Fibroblast of mammary gland (primary cell): ENCODE data around the gene ACACB.

Experiments
- DNase-seq: peaks from one replicate; pipeline ENCODE4 v3.0.0-alpha.2; 2010; ENCODE audit warnings: low read depth
- H3K4me3 ChIP-seq: 2 replicates; pipeline ENCODE4 v1.5.1; 2011; ENCODE audit warnings: low read depth, mild to moderate bottlenecking, low read length, moderate library complexity; ENCODE audit not compliant: control insufficient read depth
- TF ChIP-seq, protein P1 (sequence below): conservative IDR thresholded peaks from 2 replicates; pipeline ENCODE4 v1.5.1; 2011; ENCODE audit warnings: low read depth, low read length, inconsistent platforms; ENCODE audit not compliant: control insufficient read depth, insufficient read depth

The ACACB gene

DNA sequence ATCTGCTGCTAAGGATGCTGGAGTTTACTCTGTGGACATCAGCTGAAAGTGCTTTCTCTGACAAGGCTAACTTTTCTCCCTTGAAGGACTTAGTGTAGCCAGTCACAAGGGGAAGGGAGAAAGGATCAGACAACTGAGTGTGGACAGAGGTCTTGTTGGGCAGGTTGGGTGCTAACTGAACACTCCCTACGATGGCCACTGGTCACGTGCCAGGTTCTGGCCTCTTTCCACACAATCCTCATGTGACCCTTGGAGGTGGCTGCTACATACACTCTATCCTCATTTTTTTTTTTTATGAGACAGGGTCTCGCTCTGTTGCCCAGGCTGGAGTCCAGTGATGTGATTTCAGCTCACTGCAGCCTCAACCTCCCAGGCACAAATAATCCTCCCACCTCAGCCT lies 153.0 kb downstream of the ACACB start:
- no peak for DNase-seq
- no peak overlapping the region for H3K4me3 ChIP-seq
- TF ChIP-seq, protein P1, sequence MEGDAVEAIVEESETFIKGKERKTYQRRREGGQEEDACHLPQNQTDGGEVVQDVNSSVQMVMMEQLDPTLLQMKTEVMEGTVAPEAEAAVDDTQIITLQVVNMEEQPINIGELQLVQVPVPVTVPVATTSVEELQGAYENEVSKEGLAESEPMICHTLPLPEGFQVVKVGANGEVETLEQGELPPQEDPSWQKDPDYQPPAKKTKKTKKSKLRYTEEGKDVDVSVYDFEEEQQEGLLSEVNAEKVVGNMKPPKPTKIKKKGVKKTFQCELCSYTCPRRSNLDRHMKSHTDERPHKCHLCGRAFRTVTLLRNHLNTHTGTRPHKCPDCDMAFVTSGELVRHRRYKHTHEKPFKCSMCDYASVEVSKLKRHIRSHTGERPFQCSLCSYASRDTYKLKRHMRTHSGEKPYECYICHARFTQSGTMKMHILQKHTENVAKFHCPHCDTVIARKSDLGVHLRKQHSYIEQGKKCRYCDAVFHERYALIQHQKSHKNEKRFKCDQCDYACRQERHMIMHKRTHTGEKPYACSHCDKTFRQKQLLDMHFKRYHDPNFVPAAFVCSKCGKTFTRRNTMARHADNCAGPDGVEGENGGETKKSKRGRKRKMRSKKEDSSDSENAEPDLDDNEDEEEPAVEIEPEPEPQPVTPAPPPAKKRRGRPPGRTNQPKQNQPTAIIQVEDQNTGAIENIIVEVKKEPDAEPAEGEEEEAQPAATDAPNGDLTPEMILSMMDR: no peak

DNA sequence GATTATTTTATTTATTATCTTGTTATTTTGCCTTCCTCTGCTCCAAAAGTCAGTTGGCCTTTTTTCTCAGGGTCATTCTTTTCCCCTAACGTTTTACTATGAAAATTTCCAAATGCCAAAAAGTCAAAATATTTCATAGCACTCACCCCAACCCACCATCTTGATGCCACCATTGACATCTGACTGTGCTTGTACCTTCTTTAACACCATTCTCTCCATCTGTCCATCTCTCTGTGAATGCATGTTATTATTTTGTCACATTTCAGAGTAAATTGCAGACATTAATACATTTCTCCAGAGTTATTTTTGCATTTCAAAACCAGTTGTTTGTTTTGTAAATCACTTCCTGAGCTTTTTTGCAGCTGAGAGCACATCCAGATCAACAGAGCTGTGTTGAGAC lies 154.1 kb downstream of the ACACB start:
- TF ChIP-seq, protein P1: no peak
- H3K4me3 ChIP-seq: no peak overlapping the region
- DNase-seq: no peak

DNA sequence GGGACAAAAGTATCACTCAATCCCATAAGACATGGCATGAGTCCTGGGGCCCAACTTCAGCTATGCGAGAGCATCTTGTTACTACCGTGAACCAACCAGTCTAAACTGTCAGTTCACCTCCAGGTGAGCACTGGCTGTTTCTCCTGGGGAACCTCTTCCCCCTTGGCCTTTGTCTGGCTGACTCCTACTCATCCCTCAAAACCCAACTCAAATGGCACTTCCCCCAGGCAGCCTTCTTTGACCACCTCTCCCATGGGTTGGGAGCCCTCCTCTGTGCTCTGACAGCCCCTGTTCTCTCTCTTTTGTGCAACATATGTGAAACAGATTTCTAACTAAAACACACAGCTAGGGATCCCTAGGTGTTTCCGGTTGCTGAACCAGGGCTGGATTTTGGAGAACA lies 155.0 kb downstream of the ACACB start:
- TF ChIP-seq, protein P1: no peak

DNA sequence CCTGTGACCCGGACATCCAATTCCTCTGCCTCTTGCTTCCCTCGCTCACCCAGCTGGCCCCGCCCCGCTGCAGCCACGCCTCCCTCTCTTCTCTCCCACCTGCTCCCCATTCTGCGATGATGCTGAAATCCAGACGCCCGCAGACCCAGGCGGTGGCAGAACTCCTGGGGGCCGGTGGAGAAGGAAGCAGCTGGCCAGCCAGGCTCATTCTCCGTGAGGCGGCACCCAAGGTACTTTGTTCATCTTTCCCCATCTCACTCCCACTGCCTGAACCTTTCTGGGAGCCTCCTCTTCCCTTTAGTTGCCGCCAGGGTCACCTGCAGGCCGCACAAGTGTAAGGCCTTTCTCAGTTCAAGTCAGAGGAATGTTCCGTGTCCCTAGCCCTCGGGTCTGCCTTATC lies 157.0 kb downstream of the ACACB start:
- DNase-seq: no peak
- TF ChIP-seq, protein P1: no peak
- H3K4me3 ChIP-seq: no peak overlapping the region

More for the DNA sequence above, 155.0 kb downstream of the ACACB start:
- no peak overlapping the region for H3K4me3 ChIP-seq
- no peak for DNase-seq

DNA sequence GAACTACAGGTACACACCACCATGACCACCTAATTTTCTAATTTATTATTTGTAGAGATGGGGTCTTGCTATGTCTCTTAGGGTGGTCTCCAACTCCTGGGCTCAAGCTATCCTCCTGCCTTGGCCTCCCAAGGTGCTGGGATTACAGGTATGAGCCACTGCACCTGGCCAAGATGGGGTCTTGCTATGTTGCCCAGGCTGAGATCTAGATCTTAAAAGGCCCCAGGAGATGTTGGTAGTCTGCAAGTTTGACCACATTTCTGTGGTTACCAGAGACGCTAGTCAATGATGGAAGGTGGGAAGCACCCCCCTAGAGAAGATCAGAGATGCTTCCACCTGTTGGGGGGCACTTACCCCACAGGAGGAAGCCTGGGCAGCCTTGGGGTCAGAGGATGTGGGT lies 158.0 kb downstream of the ACACB start:
- H3K4me3 ChIP-seq: no peak overlapping the region
- no peak for DNase-seq
- TF ChIP-seq, protein P1: no peak

DNA sequence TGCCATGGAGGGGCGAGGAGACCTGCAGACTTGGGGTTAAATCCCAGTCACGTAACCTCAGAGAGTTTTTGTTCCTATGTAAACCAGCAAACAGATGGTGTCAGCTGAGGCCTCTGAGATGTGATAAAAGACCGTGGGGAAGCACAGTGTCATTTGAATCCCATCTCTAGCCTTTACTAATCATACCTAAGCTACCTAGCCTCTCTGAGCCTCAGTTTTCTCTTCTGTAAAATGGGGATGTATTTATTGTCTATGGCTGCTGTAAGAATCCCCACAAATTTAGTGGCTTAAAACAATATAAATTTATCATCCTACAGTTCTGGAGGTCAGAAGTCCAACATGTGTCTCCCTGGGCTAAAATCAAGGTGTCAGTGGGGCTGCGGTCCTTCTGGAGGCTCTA lies 158.8 kb downstream of the ACACB start:
- no peak overlapping the region for H3K4me3 ChIP-seq
- TF ChIP-seq, protein P1: no peak
- DNase-seq: no peak

DNA sequence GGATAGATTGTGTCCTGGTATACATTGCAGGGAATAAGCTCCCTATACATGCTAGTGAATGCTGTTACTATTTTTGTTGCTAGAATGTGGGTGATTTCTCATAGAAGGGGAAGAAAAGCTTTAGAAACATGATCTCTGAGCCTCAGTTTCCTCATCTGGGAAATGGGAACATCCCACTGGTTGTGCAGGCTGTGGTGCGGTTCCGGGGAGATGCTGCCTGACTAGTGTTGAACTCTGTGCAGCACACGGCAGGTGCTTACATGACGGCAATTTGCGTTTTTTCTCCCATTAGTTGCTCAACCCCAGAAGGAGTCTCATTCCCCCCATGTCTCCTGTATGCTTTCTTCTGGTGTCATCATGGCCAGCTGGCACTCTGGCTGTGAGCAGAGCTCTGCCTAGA lies 159.8 kb downstream of the ACACB start:
- TF ChIP-seq, protein P1: no peak
- no peak for DNase-seq
- H3K4me3 ChIP-seq: no peak overlapping the region
